Neural cell (in vitro differentiated cells): ENCODE results near the gene GSTA3. TPM values are rescaled to one million over a fixed set of nuclear protein-coding genes. Genes with fewer than 3 reads are reported as not detected.
"Not testable (repeated sequence)": the region's sequence is repeated elsewhere in the genome, so short reads cannot be mapped to it uniquely, and the experiment has no call there.

Experiments used
- H2AFZ ChIP-seq: fragments of 200-600, 300-800 bp; sonication (generic), shearing (Covaris generic); 2 replicates; pipeline ENCODE4 v1.6.0; 2014; ENCODE audit warnings: low read depth, mild to moderate bottlenecking, antibody characterized with exemption, low read length, moderate library complexity
- H3F3A ChIP-seq: fragments of 200-600 bp; shearing (Covaris generic); 2 replicates; pipeline ENCODE4 v1.6.1; 2016; ENCODE audit warnings: mild to moderate bottlenecking, moderate library complexity, mixed read lengths, antibody characterized with exemption, low read length; ENCODE audit not compliant: insufficient read depth, poor library complexity, severe bottlenecking
- H3K27ac ChIP-seq: fragments of 200-600, 300-800 bp; sonication (generic), shearing (Covaris generic); 2 replicates; pipeline ENCODE4 v1.5.1; 2014; ENCODE audit warnings: mild to moderate bottlenecking, low read length, moderate library complexity
- H3K27me3 ChIP-seq: fragments of 300-800, 200-600 bp; sonication (generic), shearing (Covaris generic); 2 replicates; pipeline ENCODE4 v1.6.0; 2014; ENCODE audit warnings: mild to moderate bottlenecking, low read depth, low read length, moderate library complexity; ENCODE audit not compliant: insufficient read depth
- H3K36me3 ChIP-seq: fragments of 300-800, 200-600 bp; sonication (generic), shearing (Covaris generic); 2 replicates; pipeline ENCODE4 v1.5.1; 2014; ENCODE audit warnings: mild to moderate bottlenecking, antibody characterized with exemption, low read length, moderate library complexity; ENCODE audit not compliant: insufficient read depth
- H3K4me2 ChIP-seq: fragments of 300-800, 200-600 bp; sonication (generic), shearing (Covaris generic); 2 replicates; pipeline ENCODE4 v1.6.0; 2014; ENCODE audit warnings: mild to moderate bottlenecking, low read length
- H3K4me3 ChIP-seq: fragments of 300-800, 200-600 bp; sonication (generic), shearing (Covaris generic); 2 replicates; pipeline ENCODE4 v1.5.1; 2014; ENCODE audit warnings: mild to moderate bottlenecking, low read length, moderate library complexity
- H3K79me2 ChIP-seq: fragments of 200-600 bp; shearing (Covaris generic); replicated peaks from 2 replicates; pipeline ENCODE4 v1.6.0; 2014; ENCODE audit warnings: mild to moderate bottlenecking, low read length, moderate library complexity; ENCODE audit not compliant: insufficient read depth
- H3K9ac ChIP-seq: fragments of 300-800, 200-600 bp; sonication (generic), shearing (Covaris generic); 2 replicates; pipeline ENCODE4 v1.6.1; 2016; ENCODE audit warnings: mild to moderate bottlenecking, low read length, mixed read lengths
- H3K9me2 ChIP-seq: fragments of 200-600 bp; shearing (Covaris generic); 2 replicates; pipeline ENCODE4 v1.6.1; 2016; ENCODE audit warnings: mild to moderate bottlenecking, low read length, mixed read lengths; ENCODE audit not compliant: insufficient read depth
- H3K9me3 ChIP-seq: fragments of 200-600, 300-800 bp; sonication (generic), shearing (Covaris generic); 2 replicates; pipeline ENCODE4 v1.6.1; 2016; ENCODE audit warnings: mild to moderate bottlenecking, mixed run types, low read length, moderate library complexity, mixed read lengths
- H4K20me1 ChIP-seq: fragments of 200-600 bp; shearing (Covaris generic); 2 replicates; pipeline ENCODE4 v1.6.1; 2016; ENCODE audit warnings: mild to moderate bottlenecking, mixed run types; ENCODE audit not compliant: insufficient read depth
- EP300 ChIP-seq: fragments of 450-650 bp; conservative IDR thresholded peaks from 2 replicates; pipeline ENCODE4 v1.6.1; 2014; ENCODE audit warnings: antibody characterized with exemption, mild to moderate bottlenecking, moderate library complexity; ENCODE audit not compliant: poor library complexity, severe bottlenecking
- EZH2 ChIP-seq: fragments of 200-600, 300-800 bp; shearing (Covaris generic), sonication (generic); IDR thresholded peaks from 2 replicates; pipeline ENCODE4 v1.6.1; 2014; ENCODE audit warnings: antibody characterized with exemption, low read length, borderline replicate concordance, mild to moderate bottlenecking; ENCODE audit not compliant: insufficient read depth, poor library complexity, severe bottlenecking
- MXI1 ChIP-seq: fragments of 450-650 bp; conservative IDR thresholded peaks from 2 replicates; pipeline ENCODE4 v1.6.1; 2014; ENCODE audit warnings: antibody characterized with exemption, mild to moderate bottlenecking; ENCODE audit not compliant: poor library complexity, severe bottlenecking
- POLR2AphosphoS5 ChIP-seq: IDR thresholded peaks from 2 replicates; pipeline ENCODE4 v1.6.1; 2012
- RAD21 ChIP-seq: fragments of 450-650 bp; conservative IDR thresholded peaks from 2 replicates; pipeline ENCODE4 v1.6.1; 2014; ENCODE audit warnings: antibody characterized with exemption, mild to moderate bottlenecking, moderate library complexity
- SMC3 ChIP-seq: fragments of 450-650 bp; conservative IDR thresholded peaks from 2 replicates; pipeline ENCODE4 v1.6.1; 2014; ENCODE audit warnings: antibody characterized with exemption, mild to moderate bottlenecking, moderate library complexity; ENCODE audit not compliant: poor library complexity
- TAF1 ChIP-seq: IDR thresholded peaks from 2 replicates; pipeline ENCODE4 v1.6.1; 2012; ENCODE audit warnings: low read depth
- polyA plus RNA-seq: library from polyadenylated mRNA; depleted of rRNA; stranded (reverse); fragments of >200 nt; gene quantifications from 2 replicates; pipeline ENCODE4 v1.2.3, GENCODE V29; 2014
- TF ChIP-seq, protein P1 (sequence below): IDR thresholded peaks from 2 replicates; pipeline ENCODE4 v1.6.1; 2012; ENCODE audit warnings: borderline replicate concordance
- TF ChIP-seq, protein P2 (sequence below): fragments of 450-650 bp; IDR thresholded peaks from 2 replicates; pipeline ENCODE4 v1.5.1; 2014; ENCODE audit warnings: antibody characterized with exemption, mild to moderate bottlenecking, moderate library complexity; ENCODE audit not compliant: poor library complexity, severe bottlenecking

GSTA3 gene
- polyA plus RNA-seq, 1 donor from 2014 or later: not detected

DNA sequence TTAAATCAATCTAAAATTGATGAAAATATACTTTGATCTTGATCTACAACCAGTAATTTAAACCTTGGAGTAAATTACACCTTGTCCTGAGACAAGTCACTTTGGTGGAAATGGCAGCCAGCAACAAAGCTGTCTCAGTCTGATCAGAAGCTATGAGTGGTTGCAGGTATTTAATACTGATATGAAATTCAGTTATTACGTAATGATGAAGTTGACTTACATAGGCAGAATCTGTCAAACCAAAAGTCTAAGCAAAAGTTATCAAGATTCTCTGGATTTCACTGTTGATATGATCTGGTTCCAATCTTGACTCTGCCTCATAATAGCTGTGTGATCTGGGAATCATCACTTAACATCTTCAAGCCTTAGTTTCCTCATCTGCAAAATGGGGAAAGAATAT is 41.3 kb downstream of the GSTA3 start:
- Histone ChIP-seq H3K36me3 (no peaks in the 10 kb centered on the region), H3K9me2 (no peaks in the 10 kb centered on the region), H3K79me2 (no peaks in the 10 kb centered on the region), H3K4me3 (no peak overlapping the region), H3K4me2 (no peak overlapping the region), H3K9ac (no peak overlapping the region), H3K9me3 (no peaks in the 10 kb centered on the region), H3K27ac (no peak overlapping the region), H3F3A (no peaks in the 10 kb centered on the region), H2AFZ (no peak overlapping the region), H3K27me3 (no peaks in the 10 kb centered on the region), H4K20me1 (no peaks in the 10 kb centered on the region)
- no peak for TF ChIP-seq TAF1
- TF ChIP-seq, protein P1, sequence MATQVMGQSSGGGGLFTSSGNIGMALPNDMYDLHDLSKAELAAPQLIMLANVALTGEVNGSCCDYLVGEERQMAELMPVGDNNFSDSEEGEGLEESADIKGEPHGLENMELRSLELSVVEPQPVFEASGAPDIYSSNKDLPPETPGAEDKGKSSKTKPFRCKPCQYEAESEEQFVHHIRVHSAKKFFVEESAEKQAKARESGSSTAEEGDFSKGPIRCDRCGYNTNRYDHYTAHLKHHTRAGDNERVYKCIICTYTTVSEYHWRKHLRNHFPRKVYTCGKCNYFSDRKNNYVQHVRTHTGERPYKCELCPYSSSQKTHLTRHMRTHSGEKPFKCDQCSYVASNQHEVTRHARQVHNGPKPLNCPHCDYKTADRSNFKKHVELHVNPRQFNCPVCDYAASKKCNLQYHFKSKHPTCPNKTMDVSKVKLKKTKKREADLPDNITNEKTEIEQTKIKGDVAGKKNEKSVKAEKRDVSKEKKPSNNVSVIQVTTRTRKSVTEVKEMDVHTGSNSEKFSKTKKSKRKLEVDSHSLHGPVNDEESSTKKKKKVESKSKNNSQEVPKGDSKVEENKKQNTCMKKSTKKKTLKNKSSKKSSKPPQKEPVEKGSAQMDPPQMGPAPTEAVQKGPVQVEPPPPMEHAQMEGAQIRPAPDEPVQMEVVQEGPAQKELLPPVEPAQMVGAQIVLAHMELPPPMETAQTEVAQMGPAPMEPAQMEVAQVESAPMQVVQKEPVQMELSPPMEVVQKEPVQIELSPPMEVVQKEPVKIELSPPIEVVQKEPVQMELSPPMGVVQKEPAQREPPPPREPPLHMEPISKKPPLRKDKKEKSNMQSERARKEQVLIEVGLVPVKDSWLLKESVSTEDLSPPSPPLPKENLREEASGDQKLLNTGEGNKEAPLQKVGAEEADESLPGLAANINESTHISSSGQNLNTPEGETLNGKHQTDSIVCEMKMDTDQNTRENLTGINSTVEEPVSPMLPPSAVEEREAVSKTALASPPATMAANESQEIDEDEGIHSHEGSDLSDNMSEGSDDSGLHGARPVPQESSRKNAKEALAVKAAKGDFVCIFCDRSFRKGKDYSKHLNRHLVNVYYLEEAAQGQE: no peak
- TF ChIP-seq, protein P2, sequence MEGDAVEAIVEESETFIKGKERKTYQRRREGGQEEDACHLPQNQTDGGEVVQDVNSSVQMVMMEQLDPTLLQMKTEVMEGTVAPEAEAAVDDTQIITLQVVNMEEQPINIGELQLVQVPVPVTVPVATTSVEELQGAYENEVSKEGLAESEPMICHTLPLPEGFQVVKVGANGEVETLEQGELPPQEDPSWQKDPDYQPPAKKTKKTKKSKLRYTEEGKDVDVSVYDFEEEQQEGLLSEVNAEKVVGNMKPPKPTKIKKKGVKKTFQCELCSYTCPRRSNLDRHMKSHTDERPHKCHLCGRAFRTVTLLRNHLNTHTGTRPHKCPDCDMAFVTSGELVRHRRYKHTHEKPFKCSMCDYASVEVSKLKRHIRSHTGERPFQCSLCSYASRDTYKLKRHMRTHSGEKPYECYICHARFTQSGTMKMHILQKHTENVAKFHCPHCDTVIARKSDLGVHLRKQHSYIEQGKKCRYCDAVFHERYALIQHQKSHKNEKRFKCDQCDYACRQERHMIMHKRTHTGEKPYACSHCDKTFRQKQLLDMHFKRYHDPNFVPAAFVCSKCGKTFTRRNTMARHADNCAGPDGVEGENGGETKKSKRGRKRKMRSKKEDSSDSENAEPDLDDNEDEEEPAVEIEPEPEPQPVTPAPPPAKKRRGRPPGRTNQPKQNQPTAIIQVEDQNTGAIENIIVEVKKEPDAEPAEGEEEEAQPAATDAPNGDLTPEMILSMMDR: no peak
- TF ChIP-seq EZH2: no peak
- no peak for TF ChIP-seq MXI1
- TF ChIP-seq EP300: no peak

DNA sequence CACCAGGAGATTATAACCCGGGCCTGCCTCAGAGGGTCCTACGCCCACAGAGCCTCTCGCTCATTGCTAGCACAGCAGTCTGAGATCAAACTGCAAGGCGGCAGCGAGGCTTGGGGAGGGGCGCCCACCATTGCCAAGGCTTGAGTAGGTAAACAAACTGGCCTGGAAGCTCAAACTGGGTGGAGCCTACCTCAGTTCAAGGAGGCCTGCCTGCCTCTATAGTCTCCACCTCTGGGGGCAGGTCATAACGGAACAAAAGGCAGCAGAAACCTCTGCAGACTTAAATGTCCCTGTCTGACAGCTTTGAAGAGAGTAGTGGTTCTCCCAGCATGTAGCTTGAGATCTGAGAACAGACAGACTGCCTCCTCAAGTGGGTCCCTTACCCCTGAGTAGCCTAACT is 48.3 kb downstream of the GSTA3 start:
- not testable (repeated sequence) for H3K79me2 ChIP-seq, H2AFZ ChIP-seq, H3K27ac ChIP-seq, H3K9me3 ChIP-seq, H3K36me3 ChIP-seq, H4K20me1 ChIP-seq, H3K4me2 ChIP-seq, H3K9ac ChIP-seq, H3K9me2 ChIP-seq, H3F3A ChIP-seq, H3K4me3 ChIP-seq, H3K27me3 ChIP-seq

DNA sequence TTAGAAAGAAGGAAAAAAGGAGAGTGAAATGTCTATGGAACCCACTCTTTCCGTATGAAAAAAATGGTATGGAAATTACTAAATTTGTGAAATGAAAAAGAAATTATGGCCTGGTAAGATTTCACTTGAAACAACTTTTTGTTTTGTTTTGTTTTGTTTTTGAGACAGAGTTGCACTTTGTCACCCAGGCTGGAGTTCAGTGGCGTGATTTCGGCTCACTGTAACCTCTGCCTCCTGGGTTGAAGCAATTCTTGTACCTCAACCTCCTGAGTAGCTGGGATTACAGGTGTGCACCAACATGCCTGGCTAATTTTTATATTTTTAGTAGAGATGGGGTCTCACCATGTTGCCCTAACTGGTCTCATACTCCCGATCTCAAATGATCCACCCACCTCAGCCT is 51.1 kb downstream of the GSTA3 start:
- no peak overlapping the region for H3K9ac ChIP-seq
- H4K20me1 ChIP-seq: no peaks in the 10 kb centered on the region
- H3K27me3 ChIP-seq: no peaks in the 10 kb centered on the region
- no peak overlapping the region for H3K27ac ChIP-seq
- H2AFZ ChIP-seq: no peak overlapping the region
- H3K4me3 ChIP-seq: no peak overlapping the region
- no peak overlapping the region for H3K4me2 ChIP-seq
- H3K36me3 ChIP-seq: no peaks in the 10 kb centered on the region
- H3K79me2 ChIP-seq: no peaks in the 10 kb centered on the region
- no peaks in the 10 kb centered on the region for H3K9me2 ChIP-seq
- H3F3A ChIP-seq: no peaks in the 10 kb centered on the region
- TF ChIP-seq TAF1 (no peak), EZH2 (no peak), SMC3 (no peak), EP300 (no peak), POLR2AphosphoS5 (no peak), RAD21 (no peak), MXI1 (no peak)
- TF ChIP-seq, protein P2: no peak
- TF ChIP-seq, protein P1: no peak
- H3K9me3 ChIP-seq: no peaks in the 10 kb centered on the region
